Measurements from ENCODE around the gene D2HGDH. TPM values are rescaled to one million over a fixed set of nuclear protein-coding genes. Genes with fewer than 3 reads are reported as not detected.

Gene D2HGDH
- total and polyA plus RNA-seq, 2 experiments from 2014 or later, result 9.7 to 19.1 TPM

DNA sequence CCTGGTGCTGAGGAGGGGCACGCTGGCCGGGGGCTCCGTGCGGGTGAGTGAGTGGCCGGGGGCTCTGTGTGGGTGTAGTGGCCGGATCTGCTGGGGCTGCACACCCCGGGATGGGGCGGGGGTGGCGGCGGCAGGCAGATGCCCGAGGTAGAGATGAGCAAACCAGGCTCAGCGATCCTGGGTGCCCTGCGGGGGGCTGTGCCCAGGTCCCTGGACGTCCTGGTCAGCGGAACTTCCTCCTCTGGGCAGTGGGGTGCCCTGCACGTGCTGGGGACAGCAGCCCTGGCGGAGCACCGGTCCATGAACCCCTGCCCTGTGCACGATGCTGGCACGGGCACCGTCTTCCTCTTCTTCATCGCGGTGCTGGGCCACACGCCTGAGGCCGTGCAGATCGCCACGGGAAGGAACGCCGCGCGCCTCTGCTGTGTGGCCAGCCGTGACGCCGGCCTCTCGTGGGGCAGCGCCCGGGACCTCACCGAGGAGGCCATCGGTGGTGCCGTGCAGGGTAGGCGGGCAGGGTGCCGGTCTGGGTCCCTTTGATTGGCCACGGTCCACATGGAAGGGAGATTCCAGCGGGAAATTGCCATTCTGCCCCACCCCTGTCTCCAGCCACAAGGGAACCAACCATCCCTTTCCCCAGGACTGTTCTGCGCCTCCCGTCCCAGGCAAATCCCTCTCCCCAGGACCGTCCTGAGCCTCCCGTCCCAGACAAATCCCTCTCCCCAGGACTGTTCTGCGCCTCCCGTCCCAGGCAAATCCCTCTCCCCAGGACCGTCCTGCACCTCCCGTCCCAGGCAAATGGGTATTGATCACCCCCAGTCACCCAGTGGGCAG is 80.4 kb downstream of the D2HGDH start:
- Histone ChIP-seq H3K27me3 (replicated peaks; ENCODE audit: insufficient read depth) (no peaks in the 10 kb centered on the region), H3K4me2 (ENCODE audit: unreplicated experiment) (no peak overlapping the region), H2AFZ (no peak overlapping the region), H3K79me2 (ENCODE audit: insufficient read depth) (no peaks in the 10 kb centered on the region), H3F3A (ENCODE audit: insufficient read depth) (no peaks in the 10 kb centered on the region), H3K9ac (no peak overlapping the region), H3K27ac (no peak overlapping the region), H3K4me1 (ENCODE audit: insufficient read depth) (no peaks in the 10 kb centered on the region), H4K20me1 (ENCODE audit: insufficient read depth) (no peaks in the 10 kb centered on the region), H3K9me3 (ENCODE audit: low read depth) (no peaks in the 10 kb centered on the region), H3K4me3 (no peak overlapping the region), H3K9me2 (ENCODE audit: insufficient read depth) (no peaks in the 10 kb centered on the region), H3K36me3 (ENCODE audit: low read depth) (no peaks in the 10 kb centered on the region)
- TF ChIP-seq EZH2phosphoT487 (IDR thresholded peaks at IDR 0.05; ENCODE audit: insufficient read depth, low read depth) (no peak), EZH2 (IDR thresholded peaks at IDR 0.05; ENCODE audit: insufficient read depth, poor library complexity, severe bottlenecking) (no peak)
- in situ Hi-C loops (cut with MboI), result no loop called here
- no peak for DNase-seq
- WGBS, 2 experiments (ENCODE audit: low coverage in 1 of 2, low lambda C conversion rate in 2 of 2, missing lambda C conversion rate in 2 of 2), result 73 to 76% methylated on average over 35 to 52 of the region's 52 CpGs

DNA sequence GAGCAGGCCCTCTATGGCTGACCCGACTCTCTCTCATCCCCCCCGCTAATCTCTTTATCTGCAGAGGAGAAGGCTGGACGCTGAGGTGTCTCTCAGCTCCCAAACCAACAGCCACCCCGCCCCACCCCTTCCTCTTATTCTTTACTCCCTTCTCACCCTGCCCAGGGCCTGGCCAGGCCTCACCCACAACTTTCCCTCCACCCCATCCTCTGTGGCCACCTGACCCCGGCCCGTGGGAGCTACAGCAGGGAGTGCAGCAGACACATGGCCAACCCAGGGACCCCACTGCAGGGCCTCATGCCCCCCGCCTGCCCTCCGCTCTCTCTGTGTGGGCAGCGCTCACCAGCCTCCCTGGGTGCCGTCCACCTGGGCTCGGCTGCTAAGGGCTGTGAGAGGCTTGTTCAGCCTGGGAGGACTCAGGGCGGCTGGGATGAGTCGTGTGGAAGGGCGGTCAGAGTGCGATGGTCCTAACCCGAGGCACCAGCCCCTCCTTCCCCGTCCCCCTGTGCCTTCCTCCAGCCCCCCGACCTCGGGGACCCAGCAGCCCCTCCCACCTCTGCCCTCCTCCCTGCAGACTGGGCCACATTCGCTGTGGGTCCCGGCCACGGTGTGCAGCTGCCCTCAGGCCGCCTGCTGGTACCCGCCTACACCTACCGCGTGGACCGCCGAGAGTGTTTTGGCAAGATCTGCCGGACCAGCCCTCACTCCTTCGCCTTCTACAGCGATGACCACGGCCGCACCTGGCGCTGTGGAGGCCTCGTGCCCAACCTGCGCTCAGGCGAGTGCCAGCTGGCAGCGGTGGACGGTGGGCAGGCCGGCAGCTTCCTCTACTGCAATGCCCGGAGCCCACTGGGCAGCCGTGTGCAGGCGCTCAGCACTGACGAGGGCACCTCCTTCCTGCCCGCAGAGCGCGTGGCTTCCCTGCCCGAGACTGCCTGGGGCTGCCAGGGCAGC is 81.3 kb downstream of the D2HGDH start:
- no peaks in the 10 kb centered on the region for H3K9me3 ChIP-seq (ENCODE audit: low read depth)
- no peaks in the 10 kb centered on the region for H3K9me2 ChIP-seq (ENCODE audit: insufficient read depth)
- H3K79me2 ChIP-seq (ENCODE audit: insufficient read depth), result no peaks in the 10 kb centered on the region
- no peaks in the 10 kb centered on the region for H3K4me1 ChIP-seq (ENCODE audit: insufficient read depth)
- no peak overlapping the region for H3K27ac ChIP-seq
- no peak overlapping the region for H3K4me3 ChIP-seq
- in situ Hi-C loops (cut with MboI), result no loop called here
- H2AFZ ChIP-seq, result no peak overlapping the region
- no peak overlapping the region for H3K4me2 ChIP-seq (ENCODE audit: unreplicated experiment)
- no peak overlapping the region for H3K9ac ChIP-seq
- no peaks in the 10 kb centered on the region for H3K36me3 ChIP-seq (ENCODE audit: low read depth)
- no peak for DNase-seq
- TF ChIP-seq EZH2phosphoT487 (IDR thresholded peaks at IDR 0.05; ENCODE audit: insufficient read depth, low read depth) (no peak), EZH2 (IDR thresholded peaks at IDR 0.05; ENCODE audit: insufficient read depth, poor library complexity, severe bottlenecking) (no peak)
- H3F3A ChIP-seq (ENCODE audit: insufficient read depth), result no peaks in the 10 kb centered on the region
- 73 to 81% methylated on average over 39 to 48 of the region's 48 CpGs for WGBS, 2 experiments (ENCODE audit: low coverage in 1 of 2, low lambda C conversion rate in 2 of 2, missing lambda C conversion rate in 2 of 2)
- H3K27me3 ChIP-seq (replicated peaks; ENCODE audit: insufficient read depth), result no peaks in the 10 kb centered on the region
- H4K20me1 ChIP-seq (ENCODE audit: insufficient read depth), result no peaks in the 10 kb centered on the region

DNA sequence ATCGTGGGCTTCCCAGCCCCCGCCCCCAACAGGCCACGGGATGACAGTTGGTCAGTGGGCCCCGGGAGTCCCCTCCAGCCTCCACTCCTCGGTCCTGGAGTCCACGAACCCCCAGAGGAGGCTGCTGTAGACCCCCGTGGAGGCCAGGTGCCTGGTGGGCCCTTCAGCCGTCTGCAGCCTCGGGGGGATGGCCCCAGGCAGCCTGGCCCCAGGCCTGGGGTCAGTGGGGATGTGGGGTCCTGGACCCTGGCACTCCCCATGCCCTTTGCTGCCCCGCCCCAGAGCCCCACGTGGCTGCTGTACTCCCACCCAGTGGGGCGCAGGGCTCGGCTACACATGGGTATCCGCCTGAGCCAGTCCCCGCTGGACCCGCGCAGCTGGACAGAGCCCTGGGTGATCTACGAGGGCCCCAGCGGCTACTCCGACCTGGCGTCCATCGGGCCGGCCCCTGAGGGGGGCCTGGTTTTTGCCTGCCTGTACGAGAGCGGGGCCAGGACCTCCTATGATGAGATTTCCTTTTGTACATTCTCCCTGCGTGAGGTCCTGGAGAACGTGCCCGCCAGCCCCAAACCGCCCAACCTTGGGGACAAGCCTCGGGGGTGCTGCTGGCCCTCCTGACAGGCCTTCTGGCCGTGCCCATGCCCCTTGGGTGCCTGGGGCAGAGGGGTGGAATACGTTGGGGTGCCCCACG is 82.1 kb downstream of the D2HGDH start:
- H3K27ac ChIP-seq, result no peak overlapping the region
- no peak for DNase-seq
- no peak overlapping the region for H3K4me3 ChIP-seq
- no peaks in the 10 kb centered on the region for H3K9me3 ChIP-seq (ENCODE audit: low read depth)
- H3K27me3 ChIP-seq (replicated peaks; ENCODE audit: insufficient read depth), result no peaks in the 10 kb centered on the region; the same call in 1 of the 2 replicates
- no peak overlapping the region for H3K4me2 ChIP-seq (ENCODE audit: unreplicated experiment)
- no peaks in the 10 kb centered on the region for H3K9me2 ChIP-seq (ENCODE audit: insufficient read depth)
- no peaks in the 10 kb centered on the region for H3K79me2 ChIP-seq (ENCODE audit: insufficient read depth)
- H3K36me3 ChIP-seq (ENCODE audit: low read depth), result no peaks in the 10 kb centered on the region
- H3F3A ChIP-seq (ENCODE audit: insufficient read depth), result no peaks in the 10 kb centered on the region
- no peak overlapping the region for H3K9ac ChIP-seq
- no peak for TF ChIP-seq EZH2 (IDR thresholded peaks at IDR 0.05; ENCODE audit: insufficient read depth, poor library complexity, severe bottlenecking)
- no peak for TF ChIP-seq EZH2phosphoT487 (IDR thresholded peaks at IDR 0.05; ENCODE audit: insufficient read depth, low read depth)
- H3K4me1 ChIP-seq (ENCODE audit: insufficient read depth), result no peaks in the 10 kb centered on the region
- 33 to 38% methylated on average over 29 to 33 of the region's 33 CpGs for WGBS, 2 experiments (ENCODE audit: low coverage in 1 of 2, low lambda C conversion rate in 2 of 2, missing lambda C conversion rate in 2 of 2)
- no peak overlapping the region for H2AFZ ChIP-seq
- H4K20me1 ChIP-seq (ENCODE audit: insufficient read depth), result no peaks in the 10 kb centered on the region
- in situ Hi-C loops (cut with MboI), result no loop called here

Measured in GM23248 (cell line).